ENCODE measurements around the gene TRAK1.

Gene TRAK1

GRCh38 chr3:42072831-42073301, 18.3 kb upstream of the TRAK1 start:
- TF ChIP-seq, protein P1, sequence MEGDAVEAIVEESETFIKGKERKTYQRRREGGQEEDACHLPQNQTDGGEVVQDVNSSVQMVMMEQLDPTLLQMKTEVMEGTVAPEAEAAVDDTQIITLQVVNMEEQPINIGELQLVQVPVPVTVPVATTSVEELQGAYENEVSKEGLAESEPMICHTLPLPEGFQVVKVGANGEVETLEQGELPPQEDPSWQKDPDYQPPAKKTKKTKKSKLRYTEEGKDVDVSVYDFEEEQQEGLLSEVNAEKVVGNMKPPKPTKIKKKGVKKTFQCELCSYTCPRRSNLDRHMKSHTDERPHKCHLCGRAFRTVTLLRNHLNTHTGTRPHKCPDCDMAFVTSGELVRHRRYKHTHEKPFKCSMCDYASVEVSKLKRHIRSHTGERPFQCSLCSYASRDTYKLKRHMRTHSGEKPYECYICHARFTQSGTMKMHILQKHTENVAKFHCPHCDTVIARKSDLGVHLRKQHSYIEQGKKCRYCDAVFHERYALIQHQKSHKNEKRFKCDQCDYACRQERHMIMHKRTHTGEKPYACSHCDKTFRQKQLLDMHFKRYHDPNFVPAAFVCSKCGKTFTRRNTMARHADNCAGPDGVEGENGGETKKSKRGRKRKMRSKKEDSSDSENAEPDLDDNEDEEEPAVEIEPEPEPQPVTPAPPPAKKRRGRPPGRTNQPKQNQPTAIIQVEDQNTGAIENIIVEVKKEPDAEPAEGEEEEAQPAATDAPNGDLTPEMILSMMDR (IDR thresholded peaks at IDR 0.05; ENCODE audit: control extremely low read depth, extremely low read depth, low read depth, missing control alignments) = no peak
- DNase-seq (ENCODE audit: extremely low spot score) = no peak
- POLR2A ChIA-PET = interaction anchor here (0.6 kb wide), 1 partner anchor 55 kb away, joined by 3 read pairs; no protein-coding TSS in a partner anchor
- CTCF ChIA-PET = interaction anchor here (1.1 to 2.9 kb wide), 6 partner anchors 9 to 118 kb away, joined by 3 to 10 read pairs (median 8); no protein-coding TSS in a partner anchor

DNA sequence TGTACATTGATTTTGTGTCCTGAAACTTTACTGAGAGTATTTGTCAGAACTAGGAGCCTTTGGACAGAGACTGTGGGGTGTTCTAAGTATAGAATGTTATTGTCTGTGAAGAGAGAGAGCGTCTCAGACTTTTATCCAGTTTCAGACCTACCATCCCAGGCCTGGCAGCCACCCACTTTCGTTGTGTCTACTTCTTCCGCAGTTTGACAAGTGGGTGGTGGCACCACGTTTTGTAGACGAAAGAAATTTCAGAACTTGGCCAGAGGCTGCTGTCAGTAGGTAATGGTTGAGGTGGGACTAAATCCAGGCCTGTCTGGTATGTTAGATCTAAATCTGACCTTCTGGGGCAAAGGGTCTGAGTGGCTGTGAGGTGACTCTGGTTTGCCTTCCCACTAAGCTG, 13.4 kb upstream of the TRAK1 start:
- CTCF ChIA-PET = interaction anchor here (2.2 to 8.5 kb wide), 2 partner anchors 21 to 22 kb away, joined by 10 to 42 read pairs; no protein-coding TSS in a partner anchor
- POLR2A ChIA-PET = no interaction called here
- TF ChIP-seq, protein P1 (IDR thresholded peaks at IDR 0.05; ENCODE audit: control extremely low read depth, extremely low read depth, low read depth, missing control alignments) = no peak
- no peak for DNase-seq (ENCODE audit: extremely low spot score)

DNA sequence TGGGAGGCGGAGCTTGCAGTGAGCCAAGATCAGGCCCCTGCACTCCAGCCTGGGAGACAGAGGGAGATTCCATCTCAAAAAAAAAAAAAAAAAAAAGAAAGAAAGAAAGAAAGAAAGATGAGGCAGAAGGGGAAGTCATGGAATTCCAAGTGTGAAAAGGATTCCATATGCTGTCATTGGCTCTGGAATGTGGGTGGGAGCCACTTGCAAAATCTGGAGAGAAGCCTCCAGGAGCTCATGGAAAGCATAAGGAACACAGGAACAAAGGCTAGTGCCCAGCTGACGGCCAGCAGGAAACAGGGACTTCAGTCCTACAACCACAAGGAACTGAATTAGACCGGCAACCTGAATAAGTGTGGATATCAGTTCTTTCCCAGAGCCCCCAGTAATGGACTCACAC, 12.5 kb upstream of the TRAK1 start:
- CTCF ChIA-PET = interaction anchor here (0.8 to 8.5 kb wide), 4 partner anchors 13 to 22 kb away, joined by 3 to 42 read pairs (median 6); no protein-coding TSS in a partner anchor
- POLR2A ChIA-PET = interaction anchor here (0.7 kb wide), 1 partner anchor 12 kb away, joined by 5 read pairs; no protein-coding TSS in a partner anchor
- DNase-seq (ENCODE audit: extremely low spot score) = no peak
- TF ChIP-seq, protein P1 (IDR thresholded peaks at IDR 0.05; ENCODE audit: control extremely low read depth, extremely low read depth, low read depth, missing control alignments) = no peak

DNA sequence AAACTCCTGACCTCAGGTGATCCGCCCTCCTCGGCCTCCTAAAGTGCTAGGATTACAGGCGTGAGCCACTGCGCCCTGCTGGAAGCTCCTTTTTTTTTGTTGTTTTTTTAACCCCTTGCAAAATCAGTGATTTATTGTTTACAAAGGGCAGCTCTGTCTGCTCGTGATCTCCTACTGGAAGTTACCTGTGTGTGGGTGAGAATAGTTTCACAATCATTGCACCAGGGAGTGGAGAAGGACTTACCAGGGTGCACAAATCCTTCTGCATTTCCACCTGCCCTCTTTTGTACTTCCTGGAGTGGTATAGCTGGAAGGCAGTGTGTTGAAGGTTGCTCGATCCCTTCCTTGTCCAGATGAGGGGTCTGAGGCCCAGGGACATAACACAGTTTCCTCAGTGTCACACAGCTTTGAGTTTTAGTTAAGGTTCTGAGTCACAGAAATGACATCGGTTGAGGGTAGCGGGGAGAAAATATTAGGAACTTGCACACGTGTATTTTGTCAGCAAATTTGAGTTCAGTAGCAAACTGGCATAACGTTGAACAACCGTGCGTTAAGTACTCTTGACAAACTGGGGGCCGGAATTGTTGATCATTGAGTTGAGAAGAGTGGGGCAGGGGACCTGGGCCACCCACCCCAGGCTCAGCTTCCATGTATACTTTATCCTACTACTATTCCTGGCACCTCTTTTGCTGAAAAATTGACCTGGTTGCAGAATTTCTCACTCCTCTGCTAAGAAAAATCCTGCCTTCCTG, 11.3 kb upstream of the TRAK1 start:
- TF ChIP-seq, protein P1 (IDR thresholded peaks at IDR 0.05; ENCODE audit: control extremely low read depth, extremely low read depth, low read depth, missing control alignments) = no peak
- no peak for DNase-seq (ENCODE audit: extremely low spot score)
- ChIA-PET POLR2A (interaction anchor here (0.6 to 1.0 kb wide), 2 partner anchors 12 to 14 kb away, joined by 3 read pairs; no protein-coding TSS in a partner anchor), CTCF (interaction anchor here (0.5 to 8.5 kb wide), 7 partner anchors 11 to 1687 kb away, joined by 3 to 42 read pairs (median 5); no protein-coding TSS in a partner anchor)

DNA sequence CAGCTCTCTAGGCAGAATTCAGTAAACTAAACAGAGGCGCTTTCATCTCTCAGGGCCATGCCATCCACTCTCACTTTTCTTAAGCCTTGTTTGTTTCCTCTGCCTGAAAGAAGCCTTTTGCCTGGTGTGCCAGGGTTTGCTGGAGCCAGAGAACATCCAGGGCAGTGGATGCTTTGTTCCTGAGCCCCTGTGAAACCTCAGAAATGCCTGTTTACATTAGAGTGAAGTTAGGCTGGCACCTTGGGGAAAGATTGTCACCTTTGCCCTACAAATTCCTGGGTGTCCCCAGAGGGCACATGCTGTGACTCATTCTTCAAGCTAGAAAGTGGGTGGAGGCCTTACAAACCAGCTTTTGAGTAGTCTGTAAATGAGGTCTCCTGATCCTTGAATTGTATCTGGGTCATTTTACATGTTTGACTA, 10.7 kb upstream of the TRAK1 start:
- TF ChIP-seq, protein P1 (IDR thresholded peaks at IDR 0.05; ENCODE audit: control extremely low read depth, extremely low read depth, low read depth, missing control alignments) = no peak
- ChIA-PET CTCF (interaction anchor here (0.5 to 8.5 kb wide), 5 partner anchors 12 to 1688 kb away, joined by 3 to 42 read pairs (median 5); no protein-coding TSS in a partner anchor), POLR2A (interaction anchor here (0.6 kb wide), 1 partner anchor 15 kb away, joined by 3 read pairs; no protein-coding TSS in a partner anchor)
- DNase-seq (ENCODE audit: extremely low spot score) = no peak

GRCh38 chr3:42081838-42082473, 9.2 kb upstream of the TRAK1 start:
- TF ChIP-seq, protein P1 (IDR thresholded peaks at IDR 0.05; ENCODE audit: control extremely low read depth, extremely low read depth, low read depth, missing control alignments) = no peak
- no peak for DNase-seq (ENCODE audit: extremely low spot score)
- ChIA-PET CTCF (interaction anchor here (1.3 to 8.5 kb wide), 6 partner anchors 10 to 109 kb away, joined by 3 to 42 read pairs (median 4); no protein-coding TSS in a partner anchor), POLR2A (no interaction called here)

All from GM10248 (cell line).